ENCODE data around the gene FKBP9.

The FKBP9 gene

GRCh38 chr7:33009734-33010133 is 52.5 kb downstream of the FKBP9 start:
- Histone ChIP-seq H3K79me2 (ENCODE audit: control insufficient read depth, low read length) (no peaks in the 10 kb centered on the region), H3K4me2 (ENCODE audit: low read length) (no peak overlapping the region), H3K4me1 (ENCODE audit: control insufficient read depth, low read length) (no peaks in the 10 kb centered on the region), H3K9me3 (ENCODE audit: control insufficient read depth, insufficient read depth, low read length) (no peaks in the 10 kb centered on the region), H3F3A (ENCODE audit: control insufficient read depth, insufficient read depth) (no peaks in the 10 kb centered on the region), H3K27ac (ENCODE audit: low read depth, low read length) (no peak overlapping the region), H3K9me2 (replicated peaks; ENCODE audit: control insufficient read depth, low read length) (no peaks in the 10 kb centered on the region), H4K20me1 (ENCODE audit: control insufficient read depth, insufficient read depth, low read depth, low read length) (peaks cover 6% of the 10 kb centered on the region; the same call in 1 of the 2 replicates), H3K4me3 (ENCODE audit: low read length) (no peak overlapping the region), H3K27me3 (ENCODE audit: control insufficient read depth, low read length) (no peaks in the 10 kb centered on the region), H3K36me3 (ENCODE audit: control insufficient read depth, low read length) (peaks cover 30% of the 10 kb centered on the region)
- no peak for TF ChIP-seq CTCF (IDR thresholded peaks at IDR 0.05; ENCODE audit: low read depth, low read length, poor library complexity, severe bottlenecking)
- TF ChIP-seq EZH2phosphoT487 (IDR thresholded peaks at IDR 0.05; ENCODE audit: borderline replicate concordance, low read length) = no peak

GRCh38 chr7:33012364-33012763 is 55.1 kb downstream of the FKBP9 start:
- no peaks in the 10 kb centered on the region for H3K4me1 ChIP-seq (ENCODE audit: control insufficient read depth, low read length)
- H3K4me3 ChIP-seq (ENCODE audit: low read length) = no peak overlapping the region
- TF ChIP-seq EZH2phosphoT487 (IDR thresholded peaks at IDR 0.05; ENCODE audit: borderline replicate concordance, low read length) = no peak
- no peak for TF ChIP-seq CTCF (IDR thresholded peaks at IDR 0.05; ENCODE audit: low read depth, low read length, poor library complexity, severe bottlenecking)
- peaks cover 47% of the 10 kb centered on the region for H3K36me3 ChIP-seq (ENCODE audit: control insufficient read depth, low read length)
- H3K27me3 ChIP-seq (ENCODE audit: control insufficient read depth, low read length) = no peaks in the 10 kb centered on the region
- H3K4me2 ChIP-seq (ENCODE audit: low read length) = no peak overlapping the region
- H3K79me2 ChIP-seq (ENCODE audit: control insufficient read depth, low read length) = no peaks in the 10 kb centered on the region
- H3K9me3 ChIP-seq (ENCODE audit: control insufficient read depth, insufficient read depth, low read length) = no peaks in the 10 kb centered on the region
- no peak overlapping the region for H3K27ac ChIP-seq (ENCODE audit: low read depth, low read length)
- peaks cover 6% of the 10 kb centered on the region; the same call in 1 of the 2 replicates for H4K20me1 ChIP-seq (ENCODE audit: control insufficient read depth, insufficient read depth, low read depth, low read length)
- no peaks in the 10 kb centered on the region for H3F3A ChIP-seq (ENCODE audit: control insufficient read depth, insufficient read depth)
- no peaks in the 10 kb centered on the region for H3K9me2 ChIP-seq (replicated peaks; ENCODE audit: control insufficient read depth, low read length)

- Histone ChIP-seq H3K9me2 (replicated peaks; ENCODE audit: control insufficient read depth, low read length) (no peaks in the 10 kb centered on the region), H3K4me2 (ENCODE audit: low read length) (no peak overlapping the region), H3K9me3 (ENCODE audit: control insufficient read depth, insufficient read depth, low read length) (no peaks in the 10 kb centered on the region), H3K4me1 (ENCODE audit: control insufficient read depth, low read length) (no peaks in the 10 kb centered on the region), H3K4me3 (ENCODE audit: low read length) (no peak overlapping the region), H3K36me3 (ENCODE audit: control insufficient read depth, low read length) (peaks cover 81% of the 10 kb centered on the region), H3F3A (ENCODE audit: control insufficient read depth, insufficient read depth) (peaks cover 4% of the 10 kb centered on the region; the same call in 1 of the 2 replicates), H3K79me2 (ENCODE audit: control insufficient read depth, low read length) (peaks cover 12% of the 10 kb centered on the region), H3K27me3 (ENCODE audit: control insufficient read depth, low read length) (no peaks in the 10 kb centered on the region), H3K27ac (ENCODE audit: low read depth, low read length) (no peak overlapping the region), H4K20me1 (ENCODE audit: control insufficient read depth, insufficient read depth, low read depth, low read length) (no peaks in the 10 kb centered on the region)
- TF ChIP-seq CTCF (IDR thresholded peaks at IDR 0.05; ENCODE audit: low read depth, low read length, poor library complexity, severe bottlenecking) (no peak), EZH2phosphoT487 (IDR thresholded peaks at IDR 0.05; ENCODE audit: borderline replicate concordance, low read length) (no peak)
These were observed 67.0 kb downstream of the FKBP9 start for GRCh38 chr7:33024189-33024757.

All from DOHH2 (cell line).